NAMALWA (cell line): Measurements from ENCODE around the gene PRPF6.
A peak's percentile ranks its signal among the peaks of the same experiment; 100 is the strongest.

ENCODE experiments used
- DNase-seq: peaks from one replicate; pipeline ENCODE4 v3.0.0-alpha.2; 2015; ENCODE audit warnings: low spot score

The PRPF6 gene

DNA sequence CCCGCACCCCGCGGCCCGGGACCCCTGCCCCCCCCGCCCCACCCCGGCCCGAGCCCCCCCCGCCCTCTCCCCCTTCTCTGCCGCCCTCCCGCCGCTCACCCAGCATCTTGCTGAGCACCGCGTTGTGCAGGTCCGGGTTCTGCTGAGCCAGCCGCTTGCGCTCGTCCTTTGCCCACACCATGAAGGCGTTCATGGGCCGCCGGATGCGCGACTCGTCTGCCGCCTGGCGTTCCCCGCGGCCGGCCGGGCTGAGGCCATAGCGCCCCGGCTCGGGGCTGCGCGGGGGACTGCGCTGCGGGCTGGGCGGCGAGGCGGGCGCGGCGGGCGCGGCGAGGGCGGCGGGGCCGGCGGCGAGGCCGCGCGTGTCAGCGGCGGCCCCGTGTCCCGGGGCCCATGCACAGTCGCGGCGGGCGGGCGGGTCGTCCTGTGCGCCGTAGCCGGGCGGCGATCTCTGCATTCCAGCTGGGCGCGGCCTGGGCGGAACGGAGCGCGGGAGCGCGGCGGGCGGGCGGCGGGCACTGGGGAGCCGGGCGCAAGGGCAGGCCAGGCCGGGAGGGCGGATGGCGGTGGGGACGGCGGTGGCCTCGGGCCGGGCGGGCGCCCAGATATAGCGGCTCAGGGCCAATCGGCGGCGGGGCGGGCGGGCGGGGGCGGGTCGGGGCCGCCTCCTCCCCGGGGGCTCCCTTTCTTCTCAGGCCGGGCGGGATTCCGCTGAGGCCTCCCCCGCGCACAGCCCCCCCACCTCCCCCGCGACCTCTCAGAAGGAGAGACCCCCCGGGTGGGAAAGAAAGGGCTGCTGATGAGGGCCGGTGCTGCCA is 68.3 kb downstream of the PRPF6 start, which contains the start of gene SOX18:
SOX18 (minus strand) TSS at position 580 of the 818 bp plus-strand sequence; CDS start at position 457, 123 bp downstream.
- DNase-seq, result no peak

DNA sequence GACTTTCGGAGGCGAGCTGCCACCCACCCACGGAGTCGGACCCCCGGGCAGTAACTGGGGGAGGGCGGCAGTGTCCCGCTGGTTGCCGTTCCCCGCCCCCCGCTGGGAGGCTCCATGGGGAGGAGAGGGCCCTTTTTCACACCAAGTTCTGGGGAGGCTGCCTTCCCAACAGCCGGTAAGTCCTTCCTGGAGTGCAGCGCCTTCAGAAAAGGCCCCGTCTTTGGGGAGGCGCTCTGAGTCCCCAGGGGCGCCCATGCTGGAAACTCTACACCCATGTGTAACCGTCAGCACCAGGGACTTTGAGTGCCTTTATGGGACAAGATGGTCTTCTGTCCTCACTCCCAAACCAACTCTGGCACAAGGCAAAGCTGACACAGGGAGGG is 68.9 kb downstream of the PRPF6 start:
- no peak for DNase-seq

DNA sequence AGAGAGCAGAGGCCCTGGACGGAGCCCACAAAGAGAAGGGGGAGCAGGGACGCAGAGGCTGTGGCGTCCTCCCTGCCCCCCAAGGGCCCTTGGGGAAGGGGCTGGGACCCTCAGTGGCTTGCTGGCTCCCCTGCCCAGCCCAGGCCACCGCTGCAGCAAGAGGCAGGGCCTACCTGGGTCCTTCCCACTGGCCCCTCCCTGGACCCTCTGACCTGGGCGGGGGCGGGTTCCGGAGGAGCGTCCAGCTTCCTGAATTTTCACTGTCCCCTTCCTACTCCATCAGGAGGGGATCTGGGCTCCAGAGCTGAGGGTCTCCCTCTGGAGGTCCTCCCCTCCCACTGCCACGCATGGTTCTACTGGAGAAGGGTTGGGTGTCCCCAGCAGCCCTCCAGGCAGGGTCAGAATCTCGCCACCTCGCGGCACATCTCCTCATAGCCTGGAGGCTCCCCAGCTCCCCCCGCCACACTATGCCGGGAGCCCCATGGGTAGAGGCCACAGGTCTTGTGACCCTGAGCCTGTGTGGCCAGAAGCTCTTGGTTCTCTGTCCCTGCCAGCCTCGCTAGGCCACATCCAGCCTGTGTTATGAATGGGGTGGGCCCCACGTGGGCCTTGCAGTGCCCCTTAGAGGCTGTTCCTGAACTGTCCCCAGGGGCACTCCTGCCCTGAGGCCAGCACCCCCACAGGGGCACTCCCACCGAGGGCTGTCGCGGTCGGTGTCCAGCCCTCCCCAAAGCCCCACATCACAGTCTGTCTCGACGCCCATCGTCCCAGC is 69.5 kb downstream of the PRPF6 start:
- no peak for DNase-seq

DNA sequence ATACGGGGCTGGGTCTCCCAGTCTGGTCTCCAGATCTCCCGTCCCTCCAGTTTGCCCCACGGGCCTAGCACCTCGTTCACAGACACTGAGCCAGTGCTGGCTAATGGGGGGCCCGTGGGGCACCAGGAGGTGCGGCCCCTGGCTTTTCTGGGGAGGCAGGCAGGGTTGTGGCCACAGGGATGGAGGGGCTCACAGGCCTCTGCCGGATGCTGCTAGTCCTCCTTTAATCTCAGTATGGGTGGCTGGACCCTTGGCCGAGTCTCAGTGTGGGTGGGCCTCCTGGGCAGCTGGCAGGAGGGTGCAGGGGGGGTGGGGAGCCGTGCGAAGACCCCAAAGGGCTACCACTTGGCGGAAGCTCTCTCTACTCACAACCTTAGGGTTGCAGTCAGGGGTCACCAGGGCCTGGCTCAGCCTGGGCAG is 70.1 kb downstream of the PRPF6 start:
- no peak for DNase-seq

DNA sequence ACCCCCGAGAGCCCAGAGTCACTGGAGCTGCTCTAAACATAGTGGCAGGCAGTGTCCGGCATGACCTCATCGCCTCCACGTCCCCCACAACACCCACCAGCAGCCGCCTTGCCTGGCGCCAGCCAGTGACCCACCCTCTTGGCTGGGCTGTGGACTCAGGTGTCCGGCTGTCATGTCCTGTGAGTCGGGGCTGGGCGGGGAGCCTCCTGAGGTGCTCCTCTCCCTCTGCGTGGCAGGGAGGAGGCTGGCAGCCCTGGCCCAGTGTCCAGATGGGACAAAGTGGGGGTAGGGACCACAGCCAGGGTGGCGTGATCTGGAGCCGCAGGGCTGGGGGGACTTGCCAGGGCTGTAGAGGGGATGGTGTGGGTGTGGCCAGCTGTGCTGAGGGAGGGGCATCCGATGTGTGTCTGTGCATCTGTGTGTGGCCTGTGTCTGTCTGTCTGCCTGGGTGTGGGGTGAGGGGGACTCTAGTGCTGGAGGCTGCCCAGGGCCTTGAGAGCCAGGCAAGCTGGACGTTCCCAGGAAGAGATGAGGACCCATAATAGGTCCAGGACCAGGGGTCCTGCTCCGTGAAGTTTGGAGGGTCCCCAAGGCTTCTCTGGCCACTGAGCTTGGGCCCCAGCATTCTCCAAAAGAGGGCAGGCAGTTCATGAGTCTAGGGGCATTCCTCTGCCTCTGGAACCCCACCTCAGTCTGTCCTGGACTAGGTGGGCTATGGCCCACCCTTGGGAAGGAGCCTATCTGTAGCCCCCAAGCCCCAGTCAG is 70.8 kb downstream of the PRPF6 start:
- no peak for DNase-seq

DNA sequence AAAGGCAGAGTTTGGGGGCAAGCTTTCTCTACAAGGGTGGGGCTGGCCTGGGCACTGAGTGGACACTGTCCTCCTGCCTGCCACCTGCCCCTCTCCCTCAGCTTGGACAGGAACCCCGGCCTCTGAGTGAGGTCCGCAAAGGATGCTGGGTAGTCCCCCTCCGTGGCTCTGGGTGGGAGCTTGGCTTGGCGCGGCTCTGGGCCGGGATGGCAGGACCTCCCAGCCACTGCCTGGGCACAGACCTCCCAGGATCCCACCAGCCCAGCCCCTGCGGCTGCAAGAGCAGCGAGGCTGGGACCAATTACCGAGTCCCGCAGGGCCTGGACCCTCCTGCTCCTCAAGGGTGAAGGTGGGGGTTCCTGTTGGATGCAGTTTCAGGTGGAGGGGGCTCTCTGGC is 71.4 kb downstream of the PRPF6 start:
- DNase-seq, result no peak

DNA sequence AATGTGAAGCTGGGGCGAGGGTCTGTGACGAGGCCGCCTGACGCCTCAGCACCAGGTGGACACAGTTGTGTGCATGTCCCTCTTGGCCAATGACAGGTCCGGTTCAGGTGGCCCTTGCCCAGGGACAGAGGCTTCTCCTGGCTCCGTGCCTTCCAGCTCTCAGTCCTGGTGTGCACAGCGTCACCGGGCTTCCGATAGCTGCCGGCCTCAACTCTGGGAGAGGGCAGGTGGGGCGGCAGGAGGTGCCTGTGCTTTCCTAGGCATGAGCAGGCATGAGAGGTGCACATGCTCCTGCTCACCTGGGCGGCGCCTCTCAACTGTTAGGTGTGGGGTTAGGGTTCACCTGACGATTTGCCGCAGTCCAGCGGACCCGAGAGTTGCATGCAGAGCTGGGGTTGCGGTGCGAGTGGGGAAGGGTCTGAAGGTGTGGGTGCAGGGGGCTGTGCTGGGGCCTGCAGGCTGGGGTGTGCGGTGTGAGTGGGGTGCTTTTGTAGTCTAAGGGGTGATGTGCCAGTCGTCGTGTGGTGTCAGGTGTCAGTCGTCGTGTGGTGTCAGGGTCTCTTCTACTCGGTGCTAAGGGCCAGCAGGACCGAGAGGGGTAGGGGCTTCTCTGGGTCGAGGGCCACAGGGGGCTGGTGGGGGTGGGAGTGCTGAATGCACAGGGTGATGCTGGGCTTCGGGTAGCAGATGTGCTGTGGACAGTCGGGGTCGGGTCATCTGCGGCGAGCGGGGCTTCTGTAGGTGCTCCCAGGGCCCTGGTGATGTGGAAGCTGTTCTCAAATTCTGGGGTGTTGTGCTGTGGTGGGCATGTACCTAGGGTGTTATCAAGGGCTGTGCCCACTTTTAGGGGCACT is 72.3 kb downstream of the PRPF6 start:
- DNase-seq, result no peak

DNA sequence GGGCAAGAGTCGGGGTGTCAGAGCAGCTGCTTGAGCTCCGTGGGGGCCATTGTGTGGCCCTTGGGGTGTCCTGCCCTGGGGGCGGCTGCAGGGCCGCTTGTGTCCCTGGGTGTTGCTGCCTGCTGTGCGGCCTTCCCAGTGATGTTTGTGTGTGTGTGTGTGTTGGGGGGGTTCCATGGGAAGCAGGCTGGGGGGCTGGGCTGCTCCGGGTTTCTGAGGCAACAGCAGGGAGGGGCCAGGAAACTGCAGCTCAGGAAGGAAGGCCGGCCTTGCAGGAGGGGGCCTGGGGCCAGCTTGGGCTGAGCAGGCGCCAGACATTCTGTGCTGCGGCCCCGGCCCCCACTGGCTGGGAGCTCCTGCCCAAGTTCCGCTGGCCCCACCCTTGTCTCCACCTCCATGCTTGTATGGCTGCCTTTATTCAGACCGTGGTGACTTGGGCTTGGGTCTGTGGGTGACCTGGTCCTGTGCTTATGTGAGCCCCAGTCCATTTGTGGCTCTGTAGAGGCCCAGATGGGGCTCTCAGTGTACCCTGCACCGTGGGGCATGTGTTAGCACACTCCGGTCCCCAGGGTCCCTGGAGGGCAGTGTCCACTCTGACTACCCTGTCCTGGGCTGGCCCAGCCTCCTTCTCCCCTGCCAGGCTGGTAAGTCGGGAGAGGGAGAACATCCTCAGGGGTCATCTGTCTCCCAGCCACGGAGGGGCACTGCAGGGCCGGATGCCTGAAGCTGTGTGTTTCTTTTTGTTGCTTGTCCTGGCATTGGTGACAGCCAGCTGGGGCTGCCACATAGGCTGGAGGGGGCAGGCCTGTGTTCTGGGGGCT is 73.1 kb downstream of the PRPF6 start:
- peak; percentile 50 for DNase-seq

DNA sequence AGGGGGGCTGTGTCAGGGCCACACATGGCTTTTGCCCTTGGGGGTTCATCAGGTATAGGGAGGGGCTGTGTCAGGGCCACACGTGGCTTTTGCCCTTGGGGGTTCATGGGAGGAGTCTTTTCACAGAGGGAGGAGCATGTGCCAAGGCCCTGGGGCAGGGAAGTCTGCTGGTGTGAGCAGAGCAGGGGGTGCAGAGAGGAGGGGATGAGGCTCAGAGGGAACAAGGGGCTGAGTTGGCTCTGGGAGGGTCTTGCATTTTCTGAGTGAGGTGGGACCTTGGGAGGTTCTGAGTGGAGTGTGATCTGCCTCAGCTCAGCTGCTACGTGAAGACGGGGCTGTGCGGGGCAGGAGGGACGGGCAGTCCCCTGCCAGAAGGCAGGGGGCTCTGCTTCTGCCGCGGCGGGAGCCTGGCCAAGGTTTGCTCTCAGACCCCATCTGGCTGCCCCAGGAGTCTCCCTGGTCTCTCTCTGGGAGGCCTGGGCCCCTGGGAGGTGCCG is 74.5 kb downstream of the PRPF6 start:
- no peak for DNase-seq

DNA sequence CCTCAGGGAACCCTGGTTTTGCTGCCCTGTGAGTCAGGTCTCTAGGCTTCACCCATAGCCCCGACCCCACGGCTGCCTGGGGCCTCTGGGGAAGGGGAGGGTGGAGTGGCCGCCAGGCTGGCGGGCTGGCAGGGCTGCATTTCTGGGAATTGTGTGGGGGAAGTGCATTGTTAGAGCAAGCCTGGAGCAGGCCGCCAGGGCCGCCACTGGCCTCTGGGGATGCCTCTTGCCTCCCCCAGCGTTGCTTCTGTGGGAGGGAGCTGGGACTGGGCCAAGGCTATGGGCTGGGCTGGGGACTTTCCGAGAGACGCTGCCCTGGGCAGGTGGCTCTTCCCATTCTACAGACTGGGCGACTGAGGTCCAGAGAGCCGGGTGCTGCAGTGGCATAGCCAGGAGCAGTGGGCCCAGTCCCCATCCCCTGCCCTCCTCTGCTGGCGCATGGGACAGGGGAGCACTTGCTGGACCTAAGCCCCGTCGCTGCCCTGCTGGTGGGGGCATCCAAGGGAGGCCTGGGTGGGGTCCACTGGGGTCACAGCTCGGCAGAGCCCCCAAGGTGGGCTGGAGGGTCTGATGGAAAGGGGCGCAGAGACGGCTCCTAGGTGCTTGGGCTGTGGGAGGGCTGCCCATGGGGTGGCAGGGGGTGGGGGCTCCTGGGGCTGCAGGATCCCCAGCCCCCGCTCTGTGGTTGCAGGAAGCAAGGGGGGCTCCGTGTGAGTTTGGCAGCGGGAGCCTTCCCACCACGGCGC is 75.1 kb downstream of the PRPF6 start:
- DNase-seq, result no peak

DNA sequence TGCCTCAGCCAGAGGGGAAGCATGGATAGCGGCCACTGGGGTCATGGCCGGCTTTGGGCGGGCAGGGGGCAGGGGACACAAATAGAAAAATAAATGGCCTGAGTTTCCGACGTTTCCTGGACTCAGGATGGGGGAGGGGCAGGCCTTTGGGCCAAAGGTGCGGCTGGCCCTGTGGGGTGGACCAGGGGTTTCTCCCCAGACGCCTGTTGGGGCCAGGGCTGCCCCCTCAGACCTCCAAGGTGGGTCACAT is 75.6 kb downstream of the PRPF6 start:
- DNase-seq, result no peak

DNA sequence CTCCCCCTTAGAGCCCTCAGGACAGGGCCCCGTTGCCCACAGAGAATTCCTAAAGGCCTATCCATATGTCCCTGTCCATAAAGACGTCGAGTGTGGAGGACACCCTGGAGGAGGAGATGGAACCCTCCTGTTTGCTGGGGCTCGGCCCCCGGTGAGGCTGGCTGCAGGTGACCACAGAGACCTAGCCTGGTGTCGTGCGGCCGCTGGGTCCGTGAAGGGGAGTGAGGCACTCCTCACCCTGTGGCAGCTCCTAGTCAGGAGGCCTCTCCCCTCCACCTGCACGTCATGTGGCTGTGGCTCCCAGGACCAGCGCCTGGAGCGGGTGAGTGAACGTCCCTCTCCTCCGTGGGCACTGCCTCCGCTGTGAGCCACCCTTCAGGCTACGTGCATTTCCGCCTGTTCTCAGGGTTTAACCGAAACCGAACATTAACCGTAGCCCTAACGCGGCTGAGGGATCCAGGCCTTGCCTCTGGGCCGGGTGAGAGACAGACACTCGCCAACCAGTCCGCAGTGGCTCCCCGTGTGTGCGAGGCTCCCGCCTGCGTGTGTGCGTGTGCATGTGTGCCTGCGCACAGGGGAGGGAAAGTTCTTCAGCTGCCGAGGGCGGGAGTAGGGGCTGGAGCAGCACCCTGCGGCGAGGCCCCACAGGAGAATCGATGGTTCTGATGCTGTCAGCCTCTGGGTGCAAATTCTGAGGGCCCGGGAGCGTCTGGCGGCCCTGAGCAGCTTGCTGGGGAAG is 76.1 kb downstream of the PRPF6 start:
- peak; percentile 61 for DNase-seq

DNA sequence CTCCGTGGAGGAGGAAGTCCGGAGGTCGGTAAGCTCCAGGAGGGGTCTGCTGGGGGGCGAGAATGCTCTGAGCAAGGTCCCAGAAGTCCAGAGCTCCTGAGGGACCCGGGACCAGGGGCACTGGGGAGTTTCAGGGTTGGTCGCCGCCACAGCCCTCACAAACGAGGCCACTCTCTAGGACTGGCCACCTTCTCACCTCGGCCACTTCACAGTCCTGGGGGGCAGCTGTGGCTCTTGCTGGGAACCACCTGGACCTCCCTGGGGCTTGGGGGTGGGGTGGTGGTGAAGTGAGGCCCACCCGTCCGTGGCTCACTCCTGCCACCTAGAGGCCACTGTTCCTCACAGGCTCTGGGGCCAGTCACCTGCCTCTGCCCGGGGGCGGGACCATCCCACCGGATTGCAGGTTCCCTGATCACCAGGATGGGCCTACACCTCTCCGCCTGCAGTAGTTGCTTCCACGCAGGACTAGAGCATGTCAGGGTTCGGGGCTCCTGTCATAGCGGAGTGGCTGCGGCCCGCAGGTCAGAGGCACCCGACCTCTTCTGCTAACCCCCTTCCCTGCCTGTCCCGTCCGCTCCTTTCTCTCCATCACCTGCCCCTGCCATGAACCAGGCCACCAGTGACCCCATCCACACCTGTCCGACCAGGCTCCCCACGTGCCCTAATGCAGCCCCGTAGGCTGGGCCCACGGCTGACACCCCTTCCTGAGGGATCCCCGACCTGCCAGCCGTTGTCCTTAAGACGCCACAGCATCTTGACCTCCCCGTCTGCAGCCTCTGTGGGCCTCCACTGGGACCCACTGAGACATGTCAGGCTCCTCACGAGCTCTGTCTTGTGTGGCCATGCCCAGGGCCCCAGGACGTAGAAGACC is 76.9 kb downstream of the PRPF6 start:
- DNase-seq, result peak; percentile 80

DNA sequence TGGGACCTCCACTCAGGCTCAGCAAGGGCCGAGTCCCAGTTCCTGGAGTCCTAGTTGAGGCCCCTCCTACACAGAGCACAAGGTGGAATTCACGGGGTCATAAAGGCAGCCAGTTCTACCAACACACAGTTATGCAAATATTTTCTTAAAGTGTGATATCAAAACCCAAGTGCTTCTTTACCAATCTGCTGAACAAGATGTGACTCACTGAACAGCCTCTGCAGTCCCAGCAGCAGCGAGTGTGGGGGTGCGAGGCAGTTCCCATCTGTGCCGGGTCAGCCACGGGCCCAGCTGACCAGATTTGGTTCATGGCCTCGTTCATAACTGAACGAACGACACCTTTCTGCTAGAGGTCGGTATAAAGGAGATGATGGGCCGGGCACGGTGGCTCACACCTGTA is 77.6 kb downstream of the PRPF6 start:
- DNase-seq, result peak; percentile 55

DNA sequence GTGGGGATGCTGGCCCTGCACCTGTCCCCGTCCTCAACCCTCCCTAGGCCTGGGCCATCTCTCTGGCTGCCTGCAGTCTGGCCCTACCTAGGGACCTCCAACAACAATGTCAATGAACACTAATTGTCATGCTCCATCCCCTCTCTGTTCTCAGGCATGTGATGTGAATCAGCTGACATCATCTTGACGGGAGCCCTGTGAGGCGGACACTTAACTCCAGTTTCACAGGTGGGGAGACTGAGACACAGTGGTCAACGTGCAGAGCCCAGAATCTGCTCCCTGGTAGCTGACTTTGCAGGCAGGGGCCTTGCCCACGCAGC is 81.3 kb downstream of the PRPF6 start:
- DNase-seq, result no peak

DNA sequence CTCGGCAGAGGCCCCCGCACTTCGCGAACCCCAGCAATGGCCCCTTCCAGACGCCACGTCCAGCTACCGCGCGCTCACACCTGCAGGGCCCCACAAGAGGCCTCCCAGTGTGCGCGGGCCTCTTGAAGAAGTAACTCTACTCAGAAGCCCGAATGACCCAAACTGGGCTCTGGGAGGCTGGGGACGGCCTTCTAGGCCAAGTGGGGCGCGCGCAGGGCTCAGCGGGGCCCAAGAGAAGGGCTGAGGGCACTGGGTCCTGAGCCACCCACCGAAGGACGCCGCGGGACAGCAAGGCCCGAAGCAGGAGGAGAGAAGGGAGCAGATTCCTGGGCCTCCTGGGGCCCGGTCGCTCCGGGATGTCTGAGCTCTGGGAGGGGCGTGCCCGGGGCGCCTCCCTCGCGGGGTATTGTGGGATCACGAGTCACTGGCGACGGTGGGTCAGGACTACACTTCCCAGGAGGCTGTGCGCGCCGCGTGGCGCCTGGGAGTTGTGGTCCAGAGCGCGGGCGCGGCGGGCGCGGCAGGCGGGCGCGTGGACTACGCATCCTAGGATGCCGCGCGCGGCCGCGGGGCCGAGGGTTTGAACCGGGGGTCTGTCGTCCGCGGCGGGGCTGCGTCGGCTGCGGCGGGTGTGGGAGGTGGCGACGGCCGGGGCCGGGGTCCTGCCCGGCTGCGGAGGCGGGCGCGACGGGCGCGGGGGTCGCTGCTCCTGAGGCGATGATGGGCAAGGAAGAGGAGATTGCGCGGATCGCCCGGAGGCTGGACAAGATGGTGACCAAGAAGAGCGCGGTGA is 81.9 kb downstream of the PRPF6 start, which contains the start of gene TCEA2:
TCEA2 (plus strand) TSS at position 603 of the 793 bp plus-strand sequence; CDS start at position 718, 115 bp downstream.
- DNase-seq, result peak; percentile 93

DNA sequence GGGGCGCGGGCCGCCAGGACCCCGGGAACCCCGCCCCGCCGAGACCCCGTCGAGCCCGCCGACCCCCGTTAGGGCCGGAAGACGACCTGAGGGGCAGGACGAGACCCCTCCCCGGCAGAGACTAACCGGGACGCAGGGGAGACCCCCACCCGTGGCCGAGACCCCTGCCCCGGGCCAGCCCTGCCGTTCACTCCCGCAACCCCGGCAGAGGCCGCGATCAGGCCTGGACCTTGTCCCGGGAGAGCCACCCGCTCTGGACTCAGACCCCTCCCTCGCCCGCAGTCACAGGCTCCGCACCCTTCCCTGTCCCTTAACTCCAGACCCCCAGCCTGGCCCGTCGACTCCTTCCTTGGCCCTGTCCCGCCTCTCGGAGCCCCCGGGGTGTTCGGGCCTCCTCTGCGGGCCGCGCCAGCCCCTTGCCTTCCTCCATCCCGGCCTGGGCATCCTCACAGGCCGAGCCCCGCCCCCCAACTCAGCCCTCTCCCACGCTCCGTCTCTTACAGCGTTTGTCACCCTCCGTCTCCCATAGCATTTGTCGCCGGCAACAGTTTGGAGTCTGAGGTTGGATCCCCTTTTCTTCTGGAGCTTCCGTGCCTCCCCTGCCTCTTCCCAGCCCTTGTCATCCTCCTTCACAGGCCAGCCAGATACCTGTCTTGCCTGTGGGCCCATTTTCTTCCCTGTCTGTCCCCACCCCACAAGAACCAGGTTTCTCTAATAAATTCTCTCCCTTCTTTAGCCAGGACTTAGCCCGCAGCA is 82.6 kb downstream of the PRPF6 start:
- DNase-seq, result no peak
